Measurements from ENCODE around the gene ZNF789. TPM values are rescaled to one million over a fixed set of nuclear protein-coding genes. Genes with fewer than 3 reads are reported as not detected.

ZNF789 gene
- 14.5 TPM for total RNA-seq

GRCh38 chr7:99472561-99473314 lies at the start of gene ZNF789:
Gene ZNF789 (plus strand): TSS chr7:99472890. CDS start chr7:99476457, 3,567 bp downstream.
- H3K27me3 ChIP-seq = no peaks in the 10 kb centered on the region
- intact Hi-C loops (cut with DNase I) = no loop called here
- peak in 1 of 2 donors; percentile 99 for DNase-seq (ENCODE audit: extremely low spot score in 2 of 2)
- no peaks in the 10 kb centered on the region for H3K36me3 ChIP-seq
- H3K4me1 ChIP-seq = peaks cover 9% of the 10 kb centered on the region
- H3K27ac ChIP-seq = peak within 1 kb of the TSS; percentile 89
- peak within 1 kb of the TSS; percentile 63 to 75 for H3K4me3 ChIP-seq
- H3K9me3 ChIP-seq = no peaks in the 10 kb centered on the region
- TF ChIP-seq, protein P1, sequence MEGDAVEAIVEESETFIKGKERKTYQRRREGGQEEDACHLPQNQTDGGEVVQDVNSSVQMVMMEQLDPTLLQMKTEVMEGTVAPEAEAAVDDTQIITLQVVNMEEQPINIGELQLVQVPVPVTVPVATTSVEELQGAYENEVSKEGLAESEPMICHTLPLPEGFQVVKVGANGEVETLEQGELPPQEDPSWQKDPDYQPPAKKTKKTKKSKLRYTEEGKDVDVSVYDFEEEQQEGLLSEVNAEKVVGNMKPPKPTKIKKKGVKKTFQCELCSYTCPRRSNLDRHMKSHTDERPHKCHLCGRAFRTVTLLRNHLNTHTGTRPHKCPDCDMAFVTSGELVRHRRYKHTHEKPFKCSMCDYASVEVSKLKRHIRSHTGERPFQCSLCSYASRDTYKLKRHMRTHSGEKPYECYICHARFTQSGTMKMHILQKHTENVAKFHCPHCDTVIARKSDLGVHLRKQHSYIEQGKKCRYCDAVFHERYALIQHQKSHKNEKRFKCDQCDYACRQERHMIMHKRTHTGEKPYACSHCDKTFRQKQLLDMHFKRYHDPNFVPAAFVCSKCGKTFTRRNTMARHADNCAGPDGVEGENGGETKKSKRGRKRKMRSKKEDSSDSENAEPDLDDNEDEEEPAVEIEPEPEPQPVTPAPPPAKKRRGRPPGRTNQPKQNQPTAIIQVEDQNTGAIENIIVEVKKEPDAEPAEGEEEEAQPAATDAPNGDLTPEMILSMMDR (IDR thresholded peaks at IDR 0.05) = no peak
- TF ChIP-seq POLR2AphosphoS5 (IDR thresholded peaks at IDR 0.05; ENCODE audit: insufficient read depth in 1 of 2, low read depth in 1 of 2) = peak; percentile 79 to 95

DNA sequence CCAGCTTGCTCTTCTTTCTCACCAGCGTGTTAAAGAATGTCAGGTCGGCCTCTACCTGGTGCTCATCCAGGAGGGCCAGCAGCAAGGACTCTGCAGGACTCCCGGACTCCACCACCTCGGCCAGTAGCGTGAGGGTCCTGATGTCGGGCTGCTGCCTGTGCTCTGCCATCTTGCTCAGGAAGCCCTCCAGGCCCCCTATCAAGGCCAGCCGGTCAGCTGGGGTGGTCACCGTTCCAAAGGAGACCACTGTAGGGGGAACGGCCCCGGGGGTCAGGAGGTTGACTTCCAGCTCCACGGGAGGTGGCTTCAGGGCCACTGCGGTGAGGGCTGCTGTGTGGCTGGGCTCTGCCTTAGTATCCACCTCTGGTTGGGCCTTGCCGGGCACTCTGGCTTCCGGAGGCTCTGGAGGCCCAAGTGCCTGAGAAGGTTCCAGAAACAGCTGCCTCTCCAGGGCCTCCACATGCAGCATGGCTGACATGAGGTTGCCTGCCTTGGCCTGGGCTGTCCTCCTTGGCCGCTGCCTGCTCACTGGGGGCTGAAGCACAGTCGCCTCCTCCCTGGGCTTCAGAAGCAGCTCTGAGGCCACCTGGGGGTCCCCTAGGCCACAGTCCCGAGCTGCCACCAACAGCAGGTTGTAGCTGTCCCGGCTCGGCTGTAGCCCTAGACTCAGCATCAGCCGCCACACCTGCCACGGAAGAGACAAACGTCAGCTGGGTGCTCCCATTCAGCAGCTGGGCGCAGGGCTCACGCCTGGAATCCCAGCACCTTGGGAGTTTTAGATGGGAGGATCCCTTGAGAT lies 47.6 kb upstream of the ZNF789 start:
- peaks cover 0 to 61% of the 10 kb centered on the region in 2 donors for H3K36me3 ChIP-seq

DNA sequence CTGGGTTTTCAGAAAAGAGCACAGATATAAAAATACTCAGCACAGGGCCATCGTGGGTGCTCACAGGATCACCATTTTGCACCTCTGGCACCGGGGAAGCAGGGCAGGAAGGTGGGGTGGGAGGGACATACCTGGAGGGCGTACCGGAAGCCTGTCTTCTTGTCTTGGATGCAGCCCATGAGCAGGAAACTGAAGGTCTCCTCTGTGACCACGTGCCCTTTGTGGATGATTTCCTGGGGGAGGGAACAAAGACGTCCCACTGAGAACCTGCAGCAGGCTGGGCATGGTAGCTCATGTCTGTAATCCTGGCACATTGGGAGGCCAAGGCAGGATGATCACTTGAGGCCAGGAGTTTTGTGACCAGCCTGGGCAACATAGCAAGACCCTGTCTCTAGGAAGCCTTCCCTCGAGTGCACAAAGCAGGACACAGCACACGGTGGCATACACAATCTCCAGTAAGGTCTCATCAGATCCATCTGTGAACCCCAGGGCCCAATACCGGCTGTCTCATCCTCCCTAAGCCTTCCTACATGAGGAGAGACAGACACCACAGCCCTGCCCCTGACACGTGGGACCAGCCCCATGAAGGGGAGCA lies 43.6 kb upstream of the ZNF789 start:
- Histone ChIP-seq H3K9me3 (no peaks in the 10 kb centered on the region), H3K36me3 (peaks cover 0 to 54% of the 10 kb centered on the region in 2 donors), H3K27ac (no peak overlapping the region), H3K4me1 (no peaks in the 10 kb centered on the region), H3K4me3 (no peak overlapping the region), H3K27me3 (no peaks in the 10 kb centered on the region)
- DNase-seq (ENCODE audit: extremely low spot score in 2 of 2) = no peak
- intact Hi-C loops (cut with DNase I) = no loop called here
- TF ChIP-seq, protein P1 (IDR thresholded peaks at IDR 0.05) = no peak
- TF ChIP-seq POLR2AphosphoS5 (IDR thresholded peaks at IDR 0.05; ENCODE audit: insufficient read depth in 1 of 2, low read depth in 1 of 2) (no peak), POLR2A (IDR thresholded peaks at IDR 0.05) (no peak)

More for the DNA sequence above, 47.6 kb upstream of the ZNF789 start:
- Histone ChIP-seq H3K27ac (no peak overlapping the region), H3K27me3 (no peaks in the 10 kb centered on the region), H3K4me1 (no peaks in the 10 kb centered on the region), H3K4me3 (no peak overlapping the region), H3K9me3 (no peaks in the 10 kb centered on the region)
- TF ChIP-seq POLR2A (IDR thresholded peaks at IDR 0.05) = no peak
- no peak for TF ChIP-seq POLR2AphosphoS5 (IDR thresholded peaks at IDR 0.05; ENCODE audit: insufficient read depth in 1 of 2, low read depth in 1 of 2)
- TF ChIP-seq, protein P1 (IDR thresholded peaks at IDR 0.05) = no peak
- intact Hi-C loops (cut with DNase I) = no loop called here
- no peak for DNase-seq (ENCODE audit: extremely low spot score in 2 of 2)

- H3K4me3 ChIP-seq = no peak overlapping the region
- H3K9me3 ChIP-seq = no peaks in the 10 kb centered on the region
- intact Hi-C loops (cut with DNase I) = no loop called here
- TF ChIP-seq POLR2A (IDR thresholded peaks at IDR 0.05) (no peak), POLR2AphosphoS5 (IDR thresholded peaks at IDR 0.05; ENCODE audit: insufficient read depth in 1 of 2, low read depth in 1 of 2) (no peak)
- TF ChIP-seq, protein P1 (IDR thresholded peaks at IDR 0.05) = no peak
- no peaks in the 10 kb centered on the region for H3K27me3 ChIP-seq
- H3K36me3 ChIP-seq = peaks cover 0 to 53% of the 10 kb centered on the region in 2 donors
- H3K4me1 ChIP-seq = no peaks in the 10 kb centered on the region
- no peak overlapping the region for H3K27ac ChIP-seq
- DNase-seq (ENCODE audit: extremely low spot score in 2 of 2) = no peak
These were observed 42.9 kb upstream of the ZNF789 start for GRCh38 chr7:99429756-99430155.

Measured in vagina (tissue), 2 donors.